Urothelium cell line (cell line): ENCODE results near the gene CAMK2G.
"Not testable (repeated sequence)": the region's sequence is repeated elsewhere in the genome, so short reads cannot be mapped to it uniquely, and the experiment has no call there.

ENCODE experiments used
- DNase-seq: peaks from one replicate; pipeline ENCODE4 v3.0.0; 2011; ENCODE audit warnings: low spot score, mixed read lengths
- FAIRE-seq: peaks from 2 replicates; lab custom pipeline; 2011; peaks lifted over from hg19 to GRCh38; lab: Jason Lieb, UNC

Gene CAMK2G

DNA sequence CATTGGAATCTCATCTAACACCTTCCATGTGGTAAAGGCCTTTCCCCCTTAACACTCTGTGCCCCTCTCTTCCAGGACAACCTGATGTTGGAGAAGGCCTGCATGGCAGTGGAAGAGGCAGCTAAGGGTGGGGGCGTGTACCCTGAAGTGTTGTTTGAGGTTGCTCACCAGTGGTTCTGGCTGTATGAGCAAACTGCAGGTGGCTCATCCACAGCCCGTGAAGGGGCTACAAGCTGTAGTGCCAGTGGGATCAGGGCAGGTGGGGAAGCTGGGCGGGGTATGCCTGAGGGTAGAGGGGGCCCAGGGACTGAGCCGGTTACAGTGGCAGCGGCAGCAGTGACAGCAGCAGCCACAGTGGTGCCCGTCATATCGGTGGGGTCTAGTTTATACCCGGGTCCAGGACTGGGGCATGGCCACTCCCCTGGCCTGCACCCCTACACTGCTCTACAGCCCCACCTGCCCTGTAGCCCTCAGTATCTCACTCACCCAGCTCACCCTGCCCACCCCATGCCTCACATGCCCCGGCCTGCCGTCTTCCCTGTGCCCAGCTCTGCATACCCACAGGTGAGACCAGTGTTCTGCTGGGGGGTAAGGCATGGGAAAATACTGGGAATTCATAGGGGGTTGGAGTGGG lies 75.3 kb downstream of the CAMK2G start:
- peak; percentile 23 for FAIRE-seq
- no peak for DNase-seq

DNA sequence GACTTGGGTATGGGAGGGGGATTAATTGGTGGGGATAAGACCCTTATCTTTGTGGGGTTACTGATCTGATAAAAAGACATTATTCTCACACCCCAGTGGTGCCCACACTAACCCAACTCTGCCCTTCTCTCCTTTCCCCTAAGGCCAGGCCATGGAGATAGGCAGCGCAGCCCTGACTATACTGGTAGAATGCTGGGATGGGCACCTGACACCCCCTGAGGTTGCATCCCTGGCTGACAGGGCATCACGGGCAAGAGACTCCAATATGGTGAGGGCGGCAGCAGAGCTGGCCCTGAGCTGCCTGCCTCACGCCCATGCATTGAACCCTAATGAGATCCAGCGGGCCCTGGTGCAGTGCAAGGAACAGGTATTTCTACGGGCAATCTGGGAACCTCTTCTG lies 76.3 kb downstream of the CAMK2G start:
- FAIRE-seq (peak; percentile 61), DNase-seq (no peak)

DNA sequence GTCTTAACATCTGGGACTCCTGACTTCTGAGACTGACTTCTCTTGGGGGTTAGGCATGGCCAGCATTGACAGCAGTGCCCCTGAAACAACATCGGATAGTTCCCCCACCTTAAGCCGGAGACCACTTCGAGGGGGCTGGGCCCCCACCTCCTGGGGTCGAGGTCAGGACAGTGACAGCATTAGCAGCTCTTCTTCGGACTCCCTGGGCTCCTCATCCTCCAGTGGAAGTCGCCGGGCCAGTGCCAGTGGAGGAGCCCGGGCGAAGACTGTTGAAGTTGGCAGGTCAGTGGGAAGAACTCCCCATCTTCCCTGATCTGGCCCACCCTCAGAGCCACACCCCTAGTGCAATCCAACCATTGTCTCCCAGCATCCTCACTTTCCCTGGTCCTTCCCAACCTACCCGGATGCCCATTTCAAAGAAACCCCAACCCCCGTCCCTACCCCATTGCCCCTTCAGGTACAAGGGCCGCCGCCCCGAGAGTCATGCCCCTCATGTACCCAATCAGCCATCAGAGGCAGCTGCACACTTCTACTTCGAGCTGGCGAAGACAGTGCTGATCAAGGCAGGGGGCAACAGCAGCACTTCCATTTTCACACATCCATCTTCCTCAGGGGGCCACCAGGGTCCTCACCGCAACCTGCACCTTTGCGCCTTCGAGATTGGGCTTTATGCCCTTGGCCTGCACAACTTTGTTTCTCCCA lies 76.9 kb downstream of the CAMK2G start:
- no peak for FAIRE-seq
- DNase-seq: no peak

DNA sequence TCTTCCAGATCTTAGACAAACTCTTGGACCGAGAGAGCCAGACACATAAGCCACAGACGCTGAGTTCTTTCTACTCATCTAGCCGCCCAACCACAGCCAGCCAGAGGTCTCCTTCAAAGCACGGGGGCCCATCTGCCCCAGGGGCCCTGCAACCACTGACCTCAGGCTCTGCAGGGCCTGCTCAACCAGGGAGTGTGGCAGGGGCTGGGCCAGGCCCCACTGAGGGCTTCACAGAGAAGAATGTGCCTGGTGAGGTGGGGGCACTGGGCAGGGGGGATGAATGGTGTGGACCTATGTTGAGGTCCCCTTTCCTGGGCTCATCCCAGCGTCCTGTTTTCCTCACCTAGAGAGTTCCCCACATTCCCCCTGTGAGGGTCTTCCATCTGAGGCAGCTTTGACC lies 77.6 kb downstream of the CAMK2G start:
- FAIRE-seq (no peak), DNase-seq (no peak)

DNA sequence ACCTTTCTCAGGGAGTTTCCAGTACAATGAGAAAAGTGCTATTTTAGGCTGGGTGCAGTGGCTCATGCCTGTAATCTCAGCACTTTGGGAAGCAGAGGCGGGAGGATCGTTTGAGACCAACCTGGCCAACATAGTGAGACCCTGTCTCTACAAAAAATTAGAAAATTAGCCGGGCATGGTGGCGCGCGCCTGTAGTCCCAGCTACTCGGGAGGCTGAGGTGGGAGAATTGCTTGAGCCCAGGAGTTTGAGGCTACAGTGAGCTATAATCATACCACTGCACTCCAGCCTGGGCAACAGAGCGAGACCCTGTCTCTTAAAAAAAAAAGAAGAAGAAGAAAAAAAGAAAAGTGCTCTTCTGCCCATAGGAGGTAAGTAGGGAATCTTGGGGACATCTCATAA lies 78.3 kb downstream of the CAMK2G start:
- FAIRE-seq, DNase-seq: not testable (repeated sequence)

DNA sequence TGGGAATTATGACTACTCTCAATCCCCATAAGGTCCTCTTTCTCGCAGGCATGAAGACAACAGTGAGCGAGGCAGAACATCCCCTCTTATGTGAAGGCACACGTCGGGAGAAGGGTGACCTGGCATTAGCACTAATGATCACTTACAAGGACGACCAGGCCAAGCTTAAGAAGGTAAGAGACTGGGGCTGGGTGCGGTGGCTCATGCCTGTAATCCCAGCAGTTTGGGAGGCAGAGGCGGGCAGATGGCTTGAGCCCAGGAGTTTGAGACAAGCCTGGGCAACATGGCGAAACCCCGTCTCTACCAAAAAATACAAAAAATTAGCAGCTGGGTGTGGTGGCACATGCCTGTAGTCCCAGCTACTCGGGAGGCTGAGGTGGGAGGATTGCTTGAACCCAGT lies 78.9 kb downstream of the CAMK2G start:
- FAIRE-seq, DNase-seq: not testable (repeated sequence)

DNA sequence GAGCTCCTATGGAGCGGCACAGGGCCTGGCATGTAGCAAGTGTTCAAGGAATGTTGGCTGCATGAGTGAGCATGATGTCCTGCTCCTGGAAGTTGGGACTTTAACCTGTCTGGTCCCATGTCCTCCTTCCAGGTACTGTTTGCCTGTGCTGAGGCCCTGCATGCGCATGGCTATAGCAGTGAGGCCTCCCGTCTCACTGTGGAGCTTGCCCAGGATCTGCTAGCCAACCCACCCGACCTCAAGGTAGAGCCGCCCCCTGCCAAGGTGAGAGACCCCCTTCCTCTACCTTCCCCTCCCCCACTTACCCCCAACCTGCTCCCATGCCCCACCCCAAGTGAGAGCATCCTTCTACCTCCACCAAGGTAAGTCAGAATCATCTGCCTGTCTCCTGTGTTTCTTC lies 80.9 kb downstream of the CAMK2G start:
- no peak for DNase-seq
- FAIRE-seq: no peak

DNA sequence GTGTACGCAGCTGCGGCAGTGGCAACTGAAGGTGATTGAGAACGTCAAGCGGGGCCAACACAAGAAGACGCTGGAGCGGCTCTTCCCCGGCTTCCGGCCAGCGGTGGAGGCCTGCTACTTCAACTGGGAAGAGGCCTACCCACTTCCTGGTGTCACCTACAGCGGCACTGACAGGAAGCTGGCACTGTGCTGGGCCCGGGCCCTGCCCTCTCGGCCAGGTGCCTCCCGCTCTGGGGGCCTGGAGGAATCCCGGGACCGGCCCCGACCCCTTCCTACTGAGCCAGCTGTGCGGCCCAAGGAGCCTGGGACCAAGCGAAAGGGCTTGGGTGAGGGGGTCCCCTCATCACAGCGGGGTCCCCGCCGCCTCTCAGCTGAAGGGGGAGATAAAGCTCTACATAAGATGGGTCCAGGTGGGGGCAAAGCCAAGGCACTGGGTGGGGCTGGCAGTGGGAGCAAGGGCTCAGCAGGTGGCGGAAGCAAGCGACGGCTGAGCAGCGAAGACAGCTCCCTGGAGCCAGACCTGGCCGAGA lies 82.4 kb downstream of the CAMK2G start:
- no peak for FAIRE-seq
- DNase-seq: no peak

DNA sequence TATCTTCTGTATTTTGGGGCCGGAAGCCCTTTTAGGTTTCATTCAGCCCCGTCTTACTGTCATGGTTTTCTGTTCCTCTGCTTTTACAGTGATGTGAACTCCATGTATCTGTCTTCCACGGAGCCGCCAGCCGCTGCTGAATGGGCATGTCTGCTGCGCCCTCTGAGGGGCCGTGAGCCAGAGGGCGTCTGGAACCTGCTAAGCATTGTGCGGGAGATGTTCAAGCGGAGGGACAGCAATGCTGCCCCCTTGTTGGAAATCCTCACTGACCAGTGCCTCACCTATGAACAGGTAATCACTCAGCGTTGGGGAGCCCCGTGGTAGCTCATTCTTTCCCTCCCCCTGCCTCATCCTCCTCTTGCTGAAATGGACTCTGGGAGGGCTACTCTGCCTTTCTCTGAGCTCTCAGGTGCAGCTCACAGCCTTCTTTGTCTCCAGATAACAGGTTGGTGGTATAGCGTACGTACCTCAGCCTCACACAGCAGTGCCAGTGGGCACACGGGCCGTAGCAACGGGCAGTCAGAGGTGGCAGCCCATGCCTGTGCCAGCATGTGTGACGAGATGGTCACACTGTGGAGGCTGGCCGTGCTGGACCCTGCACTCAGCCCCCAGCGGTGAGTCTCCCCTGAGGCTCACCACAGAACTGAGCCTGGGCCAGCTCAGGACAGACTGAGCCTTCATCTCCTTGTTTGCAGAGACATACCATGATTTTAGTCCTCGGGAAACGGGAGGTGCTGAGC lies 83.3 kb downstream of the CAMK2G start:
- FAIRE-seq (peak; percentile 59), DNase-seq (no peak)

DNA sequence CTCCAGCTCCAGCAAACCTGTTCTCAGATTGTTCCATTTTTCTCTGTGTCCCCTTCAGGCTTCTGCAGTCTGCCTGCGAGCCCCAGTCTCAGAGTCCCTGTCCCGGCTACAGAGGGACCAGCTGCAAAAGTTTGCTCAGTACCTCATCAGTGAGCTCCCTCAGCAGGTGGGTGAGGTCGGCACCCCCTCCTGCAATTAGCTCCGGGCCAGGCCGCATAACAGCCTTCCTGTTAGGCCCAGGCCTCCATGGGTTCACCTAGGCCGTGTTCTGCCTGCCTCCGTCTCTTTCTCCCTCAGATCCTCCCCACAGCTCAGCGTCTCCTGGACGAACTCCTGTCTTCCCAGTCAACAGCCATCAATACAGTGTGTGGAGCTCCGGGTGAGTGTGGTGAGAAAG lies 84.7 kb downstream of the CAMK2G start:
- no peak for DNase-seq
- no peak for FAIRE-seq

DNA sequence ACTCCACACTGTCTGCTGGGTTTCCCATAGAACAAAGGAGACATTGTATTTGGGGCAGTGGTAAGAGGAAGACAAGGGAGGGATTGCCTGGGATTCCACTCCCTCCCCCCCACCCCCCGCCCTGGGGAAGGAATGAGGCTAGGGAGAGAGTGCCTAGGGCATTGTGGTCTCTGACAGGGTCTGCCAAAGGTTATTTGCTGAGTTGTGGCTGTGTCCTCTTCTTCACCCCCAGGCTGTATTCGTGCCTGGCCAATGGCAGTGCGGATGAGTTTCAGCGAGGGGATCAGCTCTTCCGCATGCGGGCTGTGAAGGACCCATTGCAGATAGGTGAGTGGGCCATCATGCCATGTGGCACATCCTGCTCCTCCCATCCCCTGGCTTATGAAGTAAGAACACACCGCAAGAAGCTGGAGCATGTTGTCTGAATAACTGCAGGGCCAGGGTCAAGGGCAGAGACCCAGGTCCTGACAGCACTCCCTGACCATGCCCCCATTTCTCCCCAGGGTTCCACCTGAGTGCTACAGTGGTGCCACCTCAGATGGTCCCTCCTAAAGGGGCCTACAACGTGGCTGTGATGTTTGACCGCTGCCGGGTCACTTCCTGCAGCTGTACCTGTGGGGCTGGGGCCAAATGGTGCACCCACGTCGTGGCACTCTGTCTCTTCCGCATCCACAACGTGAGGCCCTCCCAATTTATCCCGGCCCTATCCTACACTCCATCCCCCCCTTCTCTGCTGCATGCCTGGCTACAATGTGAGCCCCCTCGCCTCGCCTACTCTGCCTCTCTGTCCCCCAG lies 85.3 kb downstream of the CAMK2G start:
- DNase-seq (no peak), FAIRE-seq (no peak)

DNA sequence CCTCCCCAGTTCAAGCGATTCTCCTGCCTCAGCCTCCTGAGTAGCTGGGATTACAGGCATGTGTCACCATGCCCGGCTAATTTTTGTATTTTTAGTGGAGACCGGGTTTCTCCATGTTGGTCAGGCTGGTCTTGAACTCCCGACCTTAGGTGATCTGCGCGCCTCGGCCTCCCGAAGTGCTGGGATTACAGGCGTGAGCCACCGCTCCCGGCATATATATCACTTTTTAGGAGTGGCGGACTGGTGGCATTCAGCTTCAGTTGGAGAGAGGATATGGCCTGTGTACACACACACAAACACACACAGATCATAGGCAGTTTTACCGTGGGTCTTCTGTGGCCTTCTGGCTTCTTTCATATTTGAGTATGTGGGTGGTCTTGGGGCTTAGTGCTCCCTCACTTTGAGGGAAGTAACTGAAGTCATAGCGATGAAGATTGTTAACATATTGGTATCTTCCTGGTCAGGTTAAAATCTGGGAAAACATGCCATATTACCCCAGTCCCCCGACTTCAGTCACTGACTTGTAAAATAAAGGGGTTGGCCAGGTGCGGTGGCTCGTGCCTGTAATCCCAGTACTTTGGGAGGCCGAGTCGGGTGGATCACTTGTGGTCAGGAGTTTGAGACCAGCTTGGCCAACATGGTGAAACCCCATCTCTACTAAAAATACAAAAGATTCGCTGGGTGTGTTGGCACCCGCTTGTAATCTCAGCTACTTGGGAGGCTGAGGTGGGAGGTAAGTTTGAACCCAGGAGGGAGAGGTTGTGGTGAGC lies 87.1 kb downstream of the CAMK2G start:
- not testable (repeated sequence) for DNase-seq, FAIRE-seq

DNA sequence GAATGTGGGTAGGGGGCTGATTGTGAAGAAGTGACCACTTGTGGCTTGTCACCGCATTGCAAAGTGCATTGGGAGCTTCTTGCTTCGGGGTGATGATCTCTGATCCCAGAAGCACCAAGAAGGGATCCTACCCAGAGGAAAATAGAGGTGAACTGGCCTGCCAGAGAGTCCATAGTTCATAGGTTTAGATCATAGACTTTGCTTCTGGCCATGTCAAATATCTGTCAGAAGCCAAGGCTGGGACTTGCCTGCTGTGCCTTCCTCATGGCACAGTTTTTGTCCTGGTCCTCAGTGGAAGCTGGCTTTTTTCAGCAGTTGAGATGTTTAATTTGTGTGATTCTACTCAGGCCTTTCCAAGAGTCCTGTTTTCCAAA lies 87.9 kb downstream of the CAMK2G start:
- DNase-seq (no peak), FAIRE-seq (no peak)

DNA sequence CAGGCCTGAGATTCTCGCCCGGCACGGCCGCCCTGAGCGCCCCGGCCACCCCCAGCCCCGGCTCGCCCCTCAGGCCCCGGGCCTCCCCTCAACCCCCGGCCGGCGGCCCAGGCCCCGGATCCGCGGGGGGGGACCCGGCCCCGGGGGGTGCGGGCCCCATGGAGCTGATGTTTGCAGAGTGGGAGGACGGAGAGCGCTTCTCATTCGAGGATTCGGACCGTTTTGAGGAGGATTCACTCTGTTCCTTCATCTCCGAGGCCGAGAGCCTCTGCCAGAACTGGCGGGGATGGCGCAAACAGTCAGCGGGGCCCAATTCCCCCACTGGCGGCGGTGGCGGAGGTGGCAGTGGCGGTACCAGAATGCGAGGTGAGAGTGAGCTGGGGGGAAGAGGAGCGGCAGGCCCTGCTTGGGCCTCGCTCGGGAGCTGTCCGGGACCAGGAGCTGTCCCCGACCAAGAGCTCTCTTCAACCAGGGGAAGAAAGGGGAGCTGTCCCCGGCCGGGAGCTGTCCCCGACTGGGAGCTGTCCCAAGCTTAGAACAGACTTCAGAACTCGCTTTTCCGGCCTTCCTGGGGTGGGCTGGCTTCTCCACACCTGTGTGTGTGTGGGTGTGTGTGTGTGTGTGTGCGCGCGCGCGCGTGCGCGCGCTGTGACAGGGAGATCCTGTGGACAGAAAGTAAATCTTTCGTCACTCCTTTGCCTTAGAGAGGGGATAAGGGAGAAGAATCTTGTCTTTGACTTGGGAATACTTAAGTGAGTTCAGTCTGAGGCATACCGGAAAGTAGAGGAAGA lies 88.4 kb downstream of the CAMK2G start:
- DNase-seq (peak; percentile 32), FAIRE-seq (no peak)

DNA sequence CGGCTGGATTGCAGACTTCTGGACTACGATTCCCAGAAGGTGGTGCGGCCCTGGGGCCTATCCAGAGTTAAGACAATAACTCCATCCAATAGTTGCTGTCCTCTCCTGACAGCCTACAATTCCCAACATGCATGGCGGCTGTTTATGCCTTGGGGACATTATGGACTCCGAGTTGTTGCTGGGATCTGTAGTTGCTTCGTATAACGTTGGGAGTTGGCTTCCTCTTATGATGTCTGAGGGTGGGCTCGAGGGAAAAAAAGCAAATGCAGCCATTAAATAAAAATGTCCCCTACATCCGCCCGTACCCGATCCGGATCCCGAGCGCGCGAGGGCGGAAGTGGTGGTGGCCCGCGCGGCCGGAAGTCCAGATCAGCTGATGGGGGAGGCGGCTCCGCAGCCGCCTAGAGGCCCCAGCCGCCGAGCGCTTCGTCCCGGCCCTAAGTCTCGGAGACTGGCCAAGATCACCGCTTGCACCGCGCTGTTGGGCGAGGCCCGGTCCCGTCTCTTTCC lies 89.1 kb downstream of the CAMK2G start, which contains the start of gene ZSWIM8:
Gene ZSWIM8, plus strand, starts transcription at position 396 of the 510 bp plus-strand sequence. CDS start 273 bp downstream, outside the sequence.
- FAIRE-seq (peak; percentile 53), DNase-seq (peak; percentile 95)

DNA sequence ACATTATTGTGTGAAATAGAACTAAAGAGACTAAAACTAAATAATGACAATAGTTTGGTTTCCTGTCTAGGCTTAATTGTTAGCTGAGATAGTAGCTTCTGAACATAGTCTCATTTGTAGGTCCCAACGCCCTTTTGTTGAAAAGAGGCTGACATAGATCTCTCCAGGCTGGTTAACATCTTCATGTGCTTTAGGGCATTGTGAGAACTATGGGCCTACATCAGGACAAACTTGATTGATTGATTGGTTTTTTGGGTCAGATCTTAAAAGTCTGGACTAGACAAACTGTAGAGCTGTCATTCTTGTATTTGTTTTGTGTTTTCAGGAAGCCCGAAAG lies 91.6 kb downstream of the CAMK2G start:
- DNase-seq (no peak), FAIRE-seq (no peak)

DNA sequence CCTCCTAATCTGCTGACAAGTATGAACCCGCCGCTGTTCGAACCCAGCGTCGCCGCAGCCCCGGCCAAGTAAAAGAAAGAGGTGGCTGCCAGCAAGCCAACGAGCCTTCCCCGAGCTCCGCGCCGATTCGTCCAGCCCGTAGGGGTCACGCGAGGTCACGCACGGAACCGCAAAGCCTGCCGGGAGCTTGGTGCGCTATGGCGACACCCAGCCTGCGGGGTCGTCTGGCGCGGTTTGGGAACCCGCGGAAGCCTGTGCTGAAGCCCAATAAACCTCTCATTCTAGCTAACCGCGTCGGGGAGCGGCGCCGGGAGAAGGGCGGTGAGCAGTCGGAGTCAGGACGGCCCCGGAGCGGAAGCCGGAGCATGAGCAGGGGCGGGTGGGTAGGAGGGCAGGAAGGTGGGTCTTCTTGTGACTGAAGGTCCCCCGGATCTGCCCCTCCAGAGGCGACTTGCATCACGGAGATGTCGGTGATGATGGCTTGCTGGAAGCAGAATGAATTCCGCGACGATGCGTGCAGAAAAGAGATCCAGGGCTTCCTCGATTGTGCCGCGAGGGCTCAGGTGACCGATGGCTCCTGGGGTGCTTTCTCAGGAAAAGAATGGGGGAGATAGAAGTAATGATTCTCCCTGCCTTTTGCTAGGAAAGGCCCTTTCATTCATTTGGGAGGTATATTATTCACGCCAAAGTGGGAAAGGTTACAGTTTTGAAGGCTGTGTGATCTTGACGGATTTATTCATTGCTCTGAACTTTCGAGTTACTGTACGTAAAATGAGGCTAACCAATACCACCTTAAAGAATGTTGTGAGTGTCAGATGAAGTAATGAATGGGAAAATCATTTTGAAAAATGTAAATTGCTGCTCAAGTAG lies 92.2 kb downstream of the CAMK2G start, which contains the start of gene CHCHD1:
Gene CHCHD1, plus strand, starts transcription at position 170 of the 870 bp plus-strand sequence. Its CDS starts 28 bp downstream, at position 198.
- peak; percentile 94 for DNase-seq
- peak; percentile 74 for FAIRE-seq

DNA sequence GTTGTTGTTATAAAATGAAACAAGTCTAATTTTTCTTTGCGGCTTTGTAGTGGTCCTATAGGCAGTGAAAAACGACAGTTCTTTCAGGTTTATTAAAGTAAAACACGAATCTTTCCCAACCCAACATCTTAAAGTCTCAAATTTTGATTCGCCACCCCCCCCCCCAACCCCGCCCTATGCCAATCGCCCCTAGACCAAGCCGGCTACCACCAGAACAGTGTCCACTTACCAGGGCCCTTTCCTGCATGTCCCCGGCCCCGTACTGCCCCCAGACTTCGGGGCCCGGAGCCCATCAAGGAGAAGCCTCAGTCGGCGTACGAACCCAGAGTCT lies 92.8 kb downstream of the CAMK2G start:
- no peak for DNase-seq
- FAIRE-seq: no peak
